Duodenal mucosa (tissue), 2 donors: ENCODE measurements around the gene ITK.

Experiments used
- H3K27ac ChIP-seq: one replicate; pipeline ENCODE4 v1.7.0; 2013; ENCODE audit warnings: low read depth, low read length
- H3K27me3 ChIP-seq, 2 donors: one replicate each; pipeline ENCODE4 v1.7.0; 2013; ENCODE audit warnings: low read length in 2 of 2, control low read depth in 1 of 2; ENCODE audit not compliant: insufficient read depth in 2 of 2, control insufficient read depth in 1 of 2
- H3K36me3 ChIP-seq, 2 donors: one replicate each; pipeline ENCODE4 v1.7.0; 2013; ENCODE audit warnings: low read length in 2 of 2, control low read depth in 1 of 2; ENCODE audit not compliant: insufficient read depth in 2 of 2, control insufficient read depth in 1 of 2
- H3K4me1 ChIP-seq, 2 donors: one replicate each; pipeline ENCODE4 v1.7.0; 2013; ENCODE audit warnings: low read length in 2 of 2, control low read depth in 1 of 2; ENCODE audit not compliant: insufficient read depth in 2 of 2, control insufficient read depth in 1 of 2
- H3K4me3 ChIP-seq, 2 donors: one replicate each; pipeline ENCODE4 v1.7.0; 2013; ENCODE audit warnings: low read length in 2 of 2, low read depth in 1 of 2
- H3K9ac ChIP-seq, 2 donors: one replicate each; pipeline ENCODE4 v1.7.0; 2013; ENCODE audit warnings: low read length in 2 of 2, low read depth in 1 of 2
- H3K9me3 ChIP-seq, 2 donors: one replicate each; pipeline ENCODE4 v1.7.0; 2013; ENCODE audit warnings: low read length in 2 of 2, control low read depth in 1 of 2; ENCODE audit not compliant: control insufficient read depth in 1 of 2

The ITK gene

DNA sequence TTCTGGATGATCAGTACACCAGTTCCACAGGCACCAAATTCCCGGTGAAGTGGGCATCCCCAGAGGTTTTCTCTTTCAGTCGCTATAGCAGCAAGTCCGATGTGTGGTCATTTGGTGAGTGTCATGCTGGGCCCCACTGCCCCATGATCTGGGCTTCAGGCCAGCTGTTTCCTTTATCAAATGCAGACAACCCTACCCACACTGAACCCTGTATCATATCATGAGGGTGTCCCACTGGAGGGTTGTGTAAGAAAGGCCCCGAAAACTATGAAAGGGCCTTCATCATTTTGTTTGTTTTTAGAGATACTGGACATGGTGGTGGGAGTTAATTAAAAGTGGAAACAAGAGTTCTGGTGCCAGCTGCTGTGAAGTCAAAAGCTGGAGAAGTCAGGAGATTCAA lies 65.2 kb downstream of the ITK start:
- no peak overlapping the region for H3K27ac ChIP-seq
- no peaks in the 10 kb centered on the region for H3K9me3 ChIP-seq
- no peaks in the 10 kb centered on the region for H3K36me3 ChIP-seq
- no peak overlapping the region for H3K9ac ChIP-seq
- H3K4me3 ChIP-seq: no peak overlapping the region
- no peaks in the 10 kb centered on the region for H3K27me3 ChIP-seq
- H3K4me1 ChIP-seq: peaks cover 0 to 8% of the 10 kb centered on the region in 2 donors

DNA sequence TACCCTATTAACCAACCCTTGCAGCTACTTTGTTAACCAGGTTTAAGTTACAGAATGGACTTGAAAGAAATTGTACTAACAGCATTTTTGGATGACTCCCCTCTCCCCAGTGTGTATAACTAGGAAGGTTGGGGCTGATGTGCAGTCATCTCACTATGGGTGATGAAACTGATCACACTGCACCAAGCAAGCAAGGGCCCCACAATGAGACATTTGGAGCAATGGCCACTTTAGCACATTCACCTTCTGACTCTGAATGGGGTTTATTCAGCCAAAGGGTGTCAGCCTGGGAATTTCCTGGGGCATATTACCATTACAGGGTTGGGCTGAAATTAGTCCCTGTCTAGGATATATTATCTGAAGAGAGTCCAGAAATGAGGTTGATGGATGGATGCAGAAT lies 66.6 kb downstream of the ITK start:
- no peak overlapping the region for H3K9ac ChIP-seq
- H3K36me3 ChIP-seq: no peaks in the 10 kb centered on the region
- H3K27me3 ChIP-seq: no peaks in the 10 kb centered on the region
- H3K4me1 ChIP-seq: peaks cover 0 to 8% of the 10 kb centered on the region in 2 donors
- H3K4me3 ChIP-seq: no peak overlapping the region
- no peaks in the 10 kb centered on the region for H3K9me3 ChIP-seq
- no peak overlapping the region for H3K27ac ChIP-seq

DNA sequence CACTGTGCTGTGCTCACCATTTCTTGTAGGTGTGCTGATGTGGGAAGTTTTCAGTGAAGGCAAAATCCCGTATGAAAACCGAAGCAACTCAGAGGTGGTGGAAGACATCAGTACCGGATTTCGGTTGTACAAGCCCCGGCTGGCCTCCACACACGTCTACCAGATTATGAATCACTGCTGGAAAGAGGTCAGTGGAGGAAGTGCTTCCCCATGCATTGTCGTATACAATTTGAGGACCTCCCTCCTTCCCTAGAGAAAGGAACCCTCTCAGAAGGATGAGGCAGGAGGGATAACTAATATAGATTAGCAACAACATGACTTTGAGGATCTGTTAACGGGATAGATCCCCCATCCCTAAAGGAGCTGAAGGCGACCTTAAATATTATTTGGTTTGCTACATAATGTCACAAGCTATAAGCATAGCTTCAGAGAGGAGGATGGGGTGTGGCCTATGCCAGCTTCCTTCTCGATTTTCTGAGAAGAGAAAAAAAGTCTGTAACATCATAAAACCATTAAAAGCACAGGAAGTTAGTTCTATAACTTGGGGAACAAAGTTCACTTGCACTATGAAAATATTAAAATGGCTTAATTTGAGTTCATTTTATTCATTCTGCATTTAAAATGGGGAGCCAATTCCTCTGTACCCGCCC lies 68.3 kb downstream of the ITK start:
- H3K27ac ChIP-seq: no peak overlapping the region
- no peaks in the 10 kb centered on the region for H3K36me3 ChIP-seq

DNA sequence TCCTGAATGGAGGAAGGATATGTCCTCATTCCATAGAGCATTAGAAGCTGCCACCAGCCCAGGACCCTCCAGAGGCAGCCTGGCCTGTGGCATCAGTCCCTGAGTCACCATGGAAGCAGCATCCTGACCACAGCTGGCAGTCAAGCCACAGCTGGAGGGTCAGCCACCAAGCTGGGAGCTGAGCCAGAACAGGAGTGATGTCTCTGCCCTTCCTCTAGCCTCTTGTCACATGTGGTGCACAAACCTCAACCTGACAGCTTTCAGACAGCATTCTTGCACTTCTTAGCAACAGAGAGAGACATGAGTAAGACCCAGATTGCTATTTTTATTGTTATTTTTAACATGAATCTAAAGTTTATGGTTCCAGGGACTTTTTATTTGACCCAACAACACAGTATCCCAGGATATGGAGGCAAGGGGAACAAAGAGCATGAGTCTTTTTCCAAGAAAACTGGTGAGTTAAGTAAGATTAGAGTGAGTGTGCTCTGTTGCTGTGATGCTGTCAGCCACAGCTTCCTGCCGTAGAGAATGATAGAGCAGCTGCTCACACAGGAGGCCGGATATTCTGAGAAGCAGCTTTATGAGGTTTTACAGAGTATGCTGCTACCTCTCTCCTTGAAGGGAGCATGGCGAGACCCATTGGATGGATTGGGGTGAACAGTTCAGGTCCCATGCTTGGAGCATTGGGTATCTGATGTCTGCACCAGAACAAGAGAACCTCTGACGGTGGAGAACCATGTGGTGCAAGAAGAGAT lies 72.2 kb downstream of the ITK start:
- no peaks in the 10 kb centered on the region for H3K36me3 ChIP-seq
- peaks cover 0 to 8% of the 10 kb centered on the region in 2 donors for H3K4me1 ChIP-seq
- H3K9ac ChIP-seq: no peak overlapping the region
- no peak overlapping the region for H3K4me3 ChIP-seq
- no peak overlapping the region for H3K27ac ChIP-seq
- H3K9me3 ChIP-seq: no peaks in the 10 kb centered on the region
- no peaks in the 10 kb centered on the region for H3K27me3 ChIP-seq

More for the DNA sequence above, 68.3 kb downstream of the ITK start:
- H3K9me3 ChIP-seq: no peaks in the 10 kb centered on the region
- no peak overlapping the region for H3K9ac ChIP-seq
- H3K4me1 ChIP-seq: peaks cover 0 to 8% of the 10 kb centered on the region in 2 donors
- H3K27me3 ChIP-seq: no peaks in the 10 kb centered on the region
- H3K4me3 ChIP-seq: no peak overlapping the region

DNA sequence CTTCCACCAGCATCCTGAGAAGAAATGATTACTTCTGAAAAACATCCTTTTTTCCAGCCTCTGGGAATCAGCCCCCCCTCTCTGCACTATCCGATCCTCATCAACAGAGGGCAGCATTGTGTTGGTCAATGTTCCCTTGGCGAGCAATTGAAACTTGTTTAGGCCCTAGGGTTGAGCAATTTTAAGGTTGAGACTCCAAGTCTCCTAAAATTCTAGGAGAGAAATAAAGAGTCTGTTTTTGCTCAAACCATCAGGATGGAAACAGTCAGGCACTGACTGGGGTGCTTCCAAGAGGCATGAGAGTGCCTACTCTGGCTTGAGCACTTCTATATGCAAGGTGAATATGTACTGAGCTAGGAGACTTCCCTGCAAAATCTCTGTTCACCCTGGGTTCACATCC lies 72.9 kb downstream of the ITK start:
- Histone ChIP-seq H3K36me3 (no peaks in the 10 kb centered on the region), H3K27me3 (no peaks in the 10 kb centered on the region), H3K9ac (no peak overlapping the region), H3K4me3 (no peak overlapping the region), H3K27ac (no peak overlapping the region), H3K4me1 (peaks cover 0 to 8% of the 10 kb centered on the region in 2 donors), H3K9me3 (no peaks in the 10 kb centered on the region)

DNA sequence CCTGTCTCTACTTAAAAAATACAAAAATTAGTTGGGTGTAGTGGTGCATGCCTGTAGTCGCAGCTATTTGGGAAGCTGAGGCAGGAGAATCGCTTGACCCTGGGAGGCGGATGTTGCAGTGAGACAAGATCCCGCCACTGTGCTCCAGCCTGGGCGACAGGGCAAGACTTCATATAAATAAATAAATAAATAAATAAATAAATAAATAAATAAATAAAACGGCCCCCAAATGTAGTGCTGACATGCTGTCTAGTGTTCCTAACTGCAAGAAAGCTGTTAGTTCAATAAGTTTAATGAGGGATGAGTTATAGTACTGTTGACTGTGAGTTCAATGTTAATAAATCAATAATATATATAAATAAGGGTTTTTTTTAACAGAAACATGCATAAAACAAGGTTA lies 77.8 kb downstream of the ITK start:
- Histone ChIP-seq H3K9me3 (no peaks in the 10 kb centered on the region), H3K36me3 (no peaks in the 10 kb centered on the region), H3K4me1 (peaks cover 0 to under 1% of the 10 kb centered on the region in 2 donors), H3K27ac (no peak overlapping the region), H3K27me3 (no peaks in the 10 kb centered on the region), H3K4me3 (no peak overlapping the region), H3K9ac (no peak overlapping the region)

DNA sequence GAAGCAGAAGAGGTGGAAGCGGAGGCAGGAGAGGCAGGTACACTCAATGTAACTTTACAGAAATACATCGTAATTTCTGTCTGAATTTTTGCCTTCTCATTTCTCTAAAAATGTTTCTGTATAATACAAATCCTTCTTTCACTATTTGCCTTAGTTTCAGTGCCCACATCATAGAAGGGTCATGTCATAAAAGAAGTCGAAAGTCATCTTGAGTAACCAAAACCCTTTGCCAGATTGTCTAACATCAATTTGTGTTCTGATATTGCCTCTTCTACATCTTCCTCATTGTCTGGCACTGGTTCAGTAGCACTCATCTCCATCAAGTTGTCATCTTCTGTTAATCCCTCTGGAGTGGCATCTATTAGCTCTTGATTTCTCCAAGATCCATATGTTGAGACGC lies 79.1 kb downstream of the ITK start:
- Histone ChIP-seq H3K9me3 (no peaks in the 10 kb centered on the region), H3K4me1 (peaks cover 3 to 4% of the 10 kb centered on the region in 2 donors), H3K27me3 (no peaks in the 10 kb centered on the region), H3K9ac (no peak overlapping the region), H3K36me3 (no peaks in the 10 kb centered on the region), H3K27ac (no peak overlapping the region), H3K4me3 (no peak overlapping the region)

DNA sequence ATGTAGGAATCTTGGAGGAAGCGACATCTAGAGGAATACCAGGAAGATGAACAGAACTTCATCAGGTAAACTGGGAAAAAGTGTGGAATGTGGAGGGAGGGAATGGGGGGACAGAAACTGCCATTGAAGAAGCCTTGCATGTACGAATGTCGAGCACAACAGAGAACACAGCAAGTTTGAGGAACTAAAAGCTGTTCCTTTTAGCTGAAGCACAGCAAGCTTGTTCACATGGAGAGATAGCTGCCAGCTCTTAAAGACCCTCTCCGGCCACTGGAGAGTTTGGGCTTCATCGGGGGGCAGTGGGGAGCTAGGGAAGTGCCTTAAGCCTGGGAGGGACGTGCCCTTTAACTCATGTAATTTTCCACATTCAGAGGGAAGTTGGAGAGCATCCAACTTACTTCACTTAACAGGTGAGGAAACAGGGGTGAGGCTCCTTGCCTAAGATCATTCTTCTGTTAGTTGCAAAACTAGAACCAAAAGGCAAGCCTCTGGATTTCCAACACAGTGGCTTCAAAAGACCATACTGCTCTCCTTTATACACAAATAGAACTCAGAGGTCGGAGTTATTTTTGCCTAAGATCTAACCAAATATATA lies 83.0 kb downstream of the ITK start:
- no peaks in the 10 kb centered on the region for H3K27me3 ChIP-seq
- no peaks in the 10 kb centered on the region for H3K36me3 ChIP-seq
- no peak overlapping the region for H3K4me3 ChIP-seq
- H3K4me1 ChIP-seq: peaks cover 14 to 22% of the 10 kb centered on the region in 2 donors
- no peak overlapping the region for H3K9ac ChIP-seq
- H3K9me3 ChIP-seq: no peaks in the 10 kb centered on the region
- H3K27ac ChIP-seq: no peak overlapping the region

DNA sequence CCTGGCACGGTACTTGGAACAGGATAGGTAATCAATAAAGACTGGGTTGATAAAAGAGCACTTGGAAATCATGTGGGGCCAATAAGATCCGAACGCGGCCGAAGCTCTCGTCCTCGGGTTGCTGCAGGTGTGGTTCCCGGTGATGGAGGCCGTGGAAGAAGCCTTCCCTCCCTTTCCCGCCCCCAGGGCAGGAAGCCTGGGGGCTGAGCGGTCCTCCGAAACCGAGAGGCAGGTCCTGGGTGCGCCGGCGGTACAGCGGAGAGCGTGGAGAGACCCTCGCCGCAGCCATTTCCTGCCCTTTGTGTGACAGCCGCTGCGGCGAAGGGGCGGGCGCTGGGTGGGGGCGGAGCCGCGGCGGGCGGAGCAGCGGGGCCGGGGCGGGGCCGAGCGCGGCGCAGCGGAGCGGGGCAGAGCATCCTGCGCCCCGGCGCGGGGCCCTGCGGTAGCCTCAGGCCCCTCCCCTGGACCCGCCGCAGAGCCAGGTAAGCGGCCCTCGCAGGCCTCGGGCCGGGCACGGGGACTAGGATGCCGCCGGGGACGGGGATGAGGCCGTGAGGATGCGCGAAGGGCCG lies 85.2 kb downstream of the ITK start, which contains the start of gene CYFIP2:
Gene CYFIP2, plus strand, starts transcription at position 410 of the 572 bp plus-strand sequence. CDS start 19,239 bp downstream, outside the sequence.
- Histone ChIP-seq H3K27ac (peak within 1 kb of the TSS; percentile 58), H3K9ac (peak within 1 kb of the TSS; percentile 48 to 76), H3K4me1 (peaks cover 16 to 24% of the 10 kb centered on the region in 2 donors)

More for the DNA sequence above, 85.2 kb downstream of the ITK start, which contains the start of gene CYFIP2:
- H3K27me3 ChIP-seq: no peaks in the 10 kb centered on the region
- no peaks in the 10 kb centered on the region for H3K9me3 ChIP-seq
- peak within 1 kb of the TSS; percentile 81 for H3K4me3 ChIP-seq
- H3K36me3 ChIP-seq: no peaks in the 10 kb centered on the region
